Measurements from ENCODE around the gene CARD19.
A peak's percentile ranks its signal among the peaks of the same experiment; 100 is the strongest.

Gene CARD19

GRCh38 chr9:93130861-93131481, 35.0 kb downstream of the CARD19 start:
- H3K4me3 ChIP-seq (ENCODE audit: low read depth in 1 of 5, low read length in 5 of 5) = peak overlapping the region in 4 of 5 donors; percentile 3 to 84 (median 77)
- peaks cover 12 to 97% (median 88%) of the 10 kb centered on the region in 5 donors for H3K4me1 ChIP-seq (ENCODE audit: control insufficient read depth in 5 of 5, insufficient read depth in 5 of 5, low read length in 5 of 5)
- H3K27ac ChIP-seq (ENCODE audit: low read depth, low read length) = peak overlapping the region; percentile 19

GRCh38 chr9:93131599-93132286, 35.7 kb downstream of the CARD19 start:
- peak overlapping the region; percentile 88 for H3K27ac ChIP-seq (ENCODE audit: low read depth, low read length)
- peak overlapping the region in 3 of 5 donors; percentile 42 to 96 (median 79) for H3K9ac ChIP-seq (ENCODE audit: low read length in 5 of 5)
- peaks cover 0 to 3% (median 0%) of the 10 kb centered on the region in 5 donors for H3K36me3 ChIP-seq (ENCODE audit: control insufficient read depth in 5 of 5, insufficient read depth in 5 of 5, low read length in 5 of 5)
- H3K4me3 ChIP-seq (ENCODE audit: low read depth in 1 of 5, low read length in 5 of 5) = peak overlapping the region; percentile 42 to 84 (median 77)
- no peaks in the 10 kb centered on the region for H3K9me3 ChIP-seq (ENCODE audit: control insufficient read depth in 5 of 5, low read length in 5 of 5)
- peaks cover 0 to 4% (median 0%) of the 10 kb centered on the region in 5 donors for H3K27me3 ChIP-seq (ENCODE audit: control insufficient read depth in 5 of 5, insufficient read depth in 4 of 5, low read length in 5 of 5)
- peaks cover 10 to 92% (median 83%) of the 10 kb centered on the region in 5 donors for H3K4me1 ChIP-seq (ENCODE audit: control insufficient read depth in 5 of 5, insufficient read depth in 5 of 5, low read length in 5 of 5)

More at GRCh38 chr9:93130861-93131481, 35.0 kb downstream of the CARD19 start:
- Histone ChIP-seq H3K9me3 (ENCODE audit: control insufficient read depth in 5 of 5, low read length in 5 of 5) (no peaks in the 10 kb centered on the region), H3K36me3 (ENCODE audit: control insufficient read depth in 5 of 5, insufficient read depth in 5 of 5, low read length in 5 of 5) (peaks cover 0 to 7% (median 0%) of the 10 kb centered on the region in 5 donors), H3K9ac (ENCODE audit: low read length in 5 of 5) (peak overlapping the region in 4 of 5 donors; percentile 5 to 96 (median 48)), H3K27me3 (ENCODE audit: control insufficient read depth in 5 of 5, insufficient read depth in 4 of 5, low read length in 5 of 5) (peaks cover 0 to 4% (median 0%) of the 10 kb centered on the region in 5 donors)

- peak overlapping the region; percentile 75 to 84 (median 77) for H3K4me3 ChIP-seq (ENCODE audit: low read depth in 1 of 5, low read length in 5 of 5)
- H3K36me3 ChIP-seq (ENCODE audit: control insufficient read depth in 5 of 5, insufficient read depth in 5 of 5, low read length in 5 of 5) = peaks cover 0 to 3% (median 0%) of the 10 kb centered on the region in 5 donors
- peak overlapping the region; percentile 88 for H3K27ac ChIP-seq (ENCODE audit: low read depth, low read length)
- H3K4me1 ChIP-seq (ENCODE audit: control insufficient read depth in 5 of 5, insufficient read depth in 5 of 5, low read length in 5 of 5) = peaks cover 10 to 85% (median 76%) of the 10 kb centered on the region in 5 donors
- no peaks in the 10 kb centered on the region for H3K9me3 ChIP-seq (ENCODE audit: control insufficient read depth in 5 of 5, low read length in 5 of 5)
- H3K27me3 ChIP-seq (ENCODE audit: control insufficient read depth in 5 of 5, insufficient read depth in 4 of 5, low read length in 5 of 5) = peaks cover 0 to 4% (median 0%) of the 10 kb centered on the region in 5 donors
- peak overlapping the region; percentile 38 to 96 (median 84) for H3K9ac ChIP-seq (ENCODE audit: low read length in 5 of 5)
Measured at GRCh38 chr9:93132287-93132927, 36.4 kb downstream of the CARD19 start.

- Histone ChIP-seq H3K9me3 (ENCODE audit: control insufficient read depth in 5 of 5, low read length in 5 of 5) (peaks cover 0 to under 1% (median 0%) of the 10 kb centered on the region in 5 donors), H3K36me3 (ENCODE audit: control insufficient read depth in 5 of 5, insufficient read depth in 5 of 5, low read length in 5 of 5) (peaks cover 0 to 3% (median 0%) of the 10 kb centered on the region in 5 donors), H3K27ac (ENCODE audit: low read depth, low read length) (peak overlapping the region; percentile 88), H3K9ac (ENCODE audit: low read length in 5 of 5) (peak overlapping the region; percentile 38 to 96 (median 84)), H3K4me1 (ENCODE audit: control insufficient read depth in 5 of 5, insufficient read depth in 5 of 5, low read length in 5 of 5) (peaks cover 10 to 78% (median 69%) of the 10 kb centered on the region in 5 donors), H3K27me3 (ENCODE audit: control insufficient read depth in 5 of 5, insufficient read depth in 4 of 5, low read length in 5 of 5) (peaks cover 0 to 4% (median 0%) of the 10 kb centered on the region in 5 donors), H3K4me3 (ENCODE audit: low read depth in 1 of 5, low read length in 5 of 5) (peak overlapping the region; percentile 75 to 84 (median 77))
Measured at GRCh38 chr9:93132946-93133680, 37.1 kb downstream of the CARD19 start.

- no peaks in the 10 kb centered on the region for H3K36me3 ChIP-seq (ENCODE audit: control insufficient read depth in 5 of 5, insufficient read depth in 5 of 5, low read length in 5 of 5)
- H3K4me1 ChIP-seq (ENCODE audit: control insufficient read depth in 5 of 5, insufficient read depth in 5 of 5, low read length in 5 of 5) = peaks cover 10 to 73% (median 64%) of the 10 kb centered on the region in 5 donors
- H3K27ac ChIP-seq (ENCODE audit: low read depth, low read length) = peak overlapping the region; percentile 88
- H3K9ac ChIP-seq (ENCODE audit: low read length in 5 of 5) = peak overlapping the region in 4 of 5 donors; percentile 79 to 96 (median 84)
- H3K27me3 ChIP-seq (ENCODE audit: control insufficient read depth in 5 of 5, insufficient read depth in 4 of 5, low read length in 5 of 5) = peaks cover 0 to 4% (median 0%) of the 10 kb centered on the region in 5 donors
- peaks cover 0 to 6% (median 4%) of the 10 kb centered on the region in 5 donors for H3K9me3 ChIP-seq (ENCODE audit: control insufficient read depth in 5 of 5, low read length in 5 of 5)
- peak overlapping the region; percentile 74 to 84 (median 77) for H3K4me3 ChIP-seq (ENCODE audit: low read depth in 1 of 5, low read length in 5 of 5)
Measured at GRCh38 chr9:93133681-93134014, 37.6 kb downstream of the CARD19 start.

GRCh38 chr9:93134015-93134739, 38.2 kb downstream of the CARD19 start, which contains the start of gene NINJ1:
Gene NINJ1 (minus strand): TSS chr9:93134251. CDS start chr9:93134217, 34 bp downstream.
- peak within 1 kb of the TSS; percentile 88 for H3K27ac ChIP-seq (ENCODE audit: low read depth, low read length)
- peaks cover 0 to 6% (median 5%) of the 10 kb centered on the region in 5 donors for H3K9me3 ChIP-seq (ENCODE audit: control insufficient read depth in 5 of 5, low read length in 5 of 5)
- peak within 1 kb of the TSS; percentile 68 to 96 (median 84) for H3K9ac ChIP-seq (ENCODE audit: low read length in 5 of 5)
- peak within 1 kb of the TSS; percentile 74 to 84 (median 77) for H3K4me3 ChIP-seq (ENCODE audit: low read depth in 1 of 5, low read length in 5 of 5)
- no peaks in the 10 kb centered on the region for H3K36me3 ChIP-seq (ENCODE audit: control insufficient read depth in 5 of 5, insufficient read depth in 5 of 5, low read length in 5 of 5)
- H3K4me1 ChIP-seq (ENCODE audit: control insufficient read depth in 5 of 5, insufficient read depth in 5 of 5, low read length in 5 of 5) = peaks cover 10 to 68% (median 59%) of the 10 kb centered on the region in 5 donors
- peaks cover 0 to 4% (median 0%) of the 10 kb centered on the region in 5 donors for H3K27me3 ChIP-seq (ENCODE audit: control insufficient read depth in 5 of 5, insufficient read depth in 4 of 5, low read length in 5 of 5)

GRCh38 chr9:93134740-93135444, 38.9 kb downstream of the CARD19 start:
- Histone ChIP-seq H3K9ac (ENCODE audit: low read length in 5 of 5) (peak overlapping the region; percentile 55 to 95 (median 76)), H3K4me1 (ENCODE audit: control insufficient read depth in 5 of 5, insufficient read depth in 5 of 5, low read length in 5 of 5) (peaks cover 10 to 60% (median 52%) of the 10 kb centered on the region in 5 donors), H3K36me3 (ENCODE audit: control insufficient read depth in 5 of 5, insufficient read depth in 5 of 5, low read length in 5 of 5) (no peaks in the 10 kb centered on the region)

GRCh38 chr9:93136011-93136440, 40.0 kb downstream of the CARD19 start:
- Histone ChIP-seq H3K4me1 (ENCODE audit: control insufficient read depth in 5 of 5, insufficient read depth in 5 of 5, low read length in 5 of 5) (peaks cover 10 to 49% (median 40%) of the 10 kb centered on the region in 5 donors), H3K27ac (ENCODE audit: low read depth, low read length) (no peak overlapping the region), H3K9me3 (ENCODE audit: control insufficient read depth in 5 of 5, low read length in 5 of 5) (peaks cover 0 to 6% (median 5%) of the 10 kb centered on the region in 5 donors), H3K4me3 (ENCODE audit: low read depth in 1 of 5, low read length in 5 of 5) (peak overlapping the region in 3 of 5 donors; percentile 19 to 40 (median 29)), H3K9ac (ENCODE audit: low read length in 5 of 5) (peak overlapping the region in 2 of 5 donors; percentile 28 to 59), H3K36me3 (ENCODE audit: control insufficient read depth in 5 of 5, insufficient read depth in 5 of 5, low read length in 5 of 5) (no peaks in the 10 kb centered on the region), H3K27me3 (ENCODE audit: control insufficient read depth in 5 of 5, insufficient read depth in 4 of 5, low read length in 5 of 5) (peaks cover 0 to 4% (median 0%) of the 10 kb centered on the region in 5 donors)

More at GRCh38 chr9:93134740-93135444, 38.9 kb downstream of the CARD19 start:
- Histone ChIP-seq H3K9me3 (ENCODE audit: control insufficient read depth in 5 of 5, low read length in 5 of 5) (peaks cover 0 to 6% (median 5%) of the 10 kb centered on the region in 5 donors), H3K27me3 (ENCODE audit: control insufficient read depth in 5 of 5, insufficient read depth in 4 of 5, low read length in 5 of 5) (peaks cover 0 to 4% (median 0%) of the 10 kb centered on the region in 5 donors), H3K4me3 (ENCODE audit: low read depth in 1 of 5, low read length in 5 of 5) (peak overlapping the region; percentile 50 to 84 (median 75)), H3K27ac (ENCODE audit: low read depth, low read length) (peak overlapping the region; percentile 88)
